Endothelial cell of umbilical vein (primary cell): ENCODE data around the gene UBE2Q1. TPM values are rescaled to one million over a fixed set of nuclear protein-coding genes. Genes with fewer than 3 reads are reported as not detected.
A peak's percentile ranks its signal among the peaks of the same experiment; 100 is the strongest.

Source experiments
- BruUV-seq: library from RNA; stranded (reverse); fragments of 400-500 nt; replicated peaks from 2 replicates; lab custom pipeline; 2021; lab: Mats Ljungman, UMichigan
- CTCF ChIA-PET: fragments of 300-600, 350-600 bp; sonication (Branson Sonifier 250); formaldehyde crosslinking; loops from one replicate; lab custom pipeline; 2021; ENCODE audit warnings: antibody characterized with exemption, inconsistent platforms; lab: Charles Lee
- POLR2A ChIA-PET: fragments of 300-600, 350-600 bp; sonication (Branson Sonifier 250); formaldehyde crosslinking; loops from one replicate; lab custom pipeline; 2021; ENCODE audit warnings: antibody characterized with exemption, inconsistent platforms; lab: Charles Lee
- DNase-seq: peaks from one replicate; pipeline ENCODE4 v3.0.0-alpha.2; 2011; ENCODE audit warnings: low read depth, low spot score
- FAIRE-seq: peaks from 2 replicates; lab custom pipeline; 2011; peaks lifted over from hg19 to GRCh38; lab: Jason Lieb, UNC
- H2AFZ ChIP-seq: 2 replicates; pipeline ENCODE4 v1.6.0; 2012; ENCODE audit warnings: low read depth, low read length, control low read depth, inconsistent platforms
- H3K27ac ChIP-seq: 2 replicates; pipeline ENCODE4 v1.5.1; 2011; ENCODE audit warnings: low read depth, mild to moderate bottlenecking, control low read depth, low read length, moderate library complexity; ENCODE audit not compliant: insufficient read depth
- H3K27me3 ChIP-seq, 2 experiments: 2 replicates each; pipeline versions ENCODE4 v1.6.0 to v1.6.1; 2011; ENCODE audit warnings: low read length in 2 of 2, mixed read lengths in 1 of 2; ENCODE audit not compliant: control insufficient read depth in 2 of 2, insufficient read depth in 2 of 2
- H3K36me3 ChIP-seq, 2 experiments: 2 replicates in 1 of 2; 3 replicates in 1 of 2; pipeline ENCODE4 v1.5.1; 2011; ENCODE audit warnings: low read length in 2 of 2, mild to moderate bottlenecking in 1 of 2, moderate library complexity in 1 of 2; ENCODE audit not compliant: control insufficient read depth in 2 of 2, insufficient read depth in 2 of 2; ENCODE audit errors: extremely low read depth in 1 of 2
- H3K4me1 ChIP-seq: 3 replicates; pipeline ENCODE4 v1.5.1; 2011; ENCODE audit warnings: mild to moderate bottlenecking, low read length; ENCODE audit not compliant: control insufficient read depth, insufficient read depth; ENCODE audit errors: extremely low read depth
- H3K4me2 ChIP-seq: 2 replicates; pipeline ENCODE4 v1.6.1; 2011; ENCODE audit warnings: low read length, control low read depth, mixed read lengths; ENCODE audit not compliant: insufficient read depth
- H3K4me3 ChIP-seq, 3 experiments: fragments of 200-600 bp in 1 of 3; sonication (generic), shearing (Covaris generic) in 1 of 3; replicated peaks in 1 of 3; 2 replicates each; pipeline ENCODE4 v1.5.1; 2011 to 2016; ENCODE audit warnings: control low read depth in 3 of 3, low read length in 3 of 3, mild to moderate bottlenecking in 2 of 3, inconsistent platforms in 1 of 3, low read depth in 1 of 3, moderate library complexity in 1 of 3; ENCODE audit not compliant: insufficient read depth in 1 of 3
- H3K79me2 ChIP-seq: 2 replicates; pipeline ENCODE4 v1.6.0; 2012; ENCODE audit warnings: low read length, inconsistent platforms; ENCODE audit not compliant: control insufficient read depth, insufficient read depth
- H3K9ac ChIP-seq: replicated peaks from 2 replicates; pipeline ENCODE3; 2011; ENCODE audit warnings: low read length, control low read depth; ENCODE audit not compliant: insufficient read depth; ENCODE audit errors: extremely low read depth
- H3K9me1 ChIP-seq: replicated peaks from 3 replicates; pipeline ENCODE4 v1.6.0; 2011; ENCODE audit warnings: mild to moderate bottlenecking, low read length; ENCODE audit not compliant: control insufficient read depth, insufficient read depth; ENCODE audit errors: extremely low read depth
- H3K9me3 ChIP-seq: replicated peaks from 2 replicates; pipeline ENCODE4 v1.5.1; 2012; ENCODE audit warnings: low read length, inconsistent platforms; ENCODE audit not compliant: control insufficient read depth, insufficient read depth
- H4K20me1 ChIP-seq: replicated peaks from 2 replicates; pipeline ENCODE3; 2011; ENCODE audit warnings: mild to moderate bottlenecking, low read length; ENCODE audit not compliant: control insufficient read depth, insufficient read depth; ENCODE audit errors: extremely low read depth
- EZH2 ChIP-seq: IDR thresholded peaks from 2 replicates; pipeline ENCODE4 v1.6.1; 2012; ENCODE audit warnings: borderline replicate concordance, low read depth, mild to moderate bottlenecking, moderate library complexity, low read length, inconsistent platforms; ENCODE audit not compliant: severe bottlenecking
- FOS ChIP-seq: IDR thresholded peaks from 2 replicates; pipeline ENCODE4 v1.6.1; 2011; ENCODE audit warnings: mild to moderate bottlenecking, low read length, moderate library complexity, borderline replicate concordance; ENCODE audit not compliant: insufficient read depth
- GATA2 ChIP-seq: IDR thresholded peaks from 2 replicates; pipeline ENCODE4 v1.7.0; 2011; ENCODE audit warnings: low read depth, mild to moderate bottlenecking, moderate library complexity, mixed read lengths, low read length; ENCODE audit not compliant: insufficient read length, insufficient read depth
- JUN ChIP-seq: IDR thresholded peaks from 2 replicates; pipeline ENCODE4 v1.6.1; 2011; ENCODE audit warnings: borderline replicate concordance, low read depth; ENCODE audit not compliant: insufficient read length, insufficient read depth
- MYC ChIP-seq: IDR thresholded peaks from one replicate; pipeline ENCODE4 v1.6.1; 2011; ENCODE audit warnings: mild to moderate bottlenecking, low read depth, low read length
- POLR2A ChIP-seq: IDR thresholded peaks from 2 replicates; pipeline ENCODE4 v1.6.1; 2012; ENCODE audit warnings: low read depth, mild to moderate bottlenecking, control low read depth, low read length
- POLR2AphosphoS5 ChIP-seq: IDR thresholded peaks from 2 replicates; pipeline ENCODE4 v1.6.1; 2012; ENCODE audit warnings: low read depth, mild to moderate bottlenecking, control low read depth, low read length, moderate library complexity; ENCODE audit not compliant: insufficient read depth
- dilution Hi-C: fragments of 300-500 bp; cut with MboI; formaldehyde crosslinking; loops from one replicate; pipeline ENCODE4 v1.15.0; 2019; ENCODE audit warnings: low sequenced_read_pairs; ENCODE audit not compliant: extremely low pct_ligation_motif_present
- intact Hi-C: fragments of 100-400 bp; cut with micrococcal nuclease; formaldehyde crosslinking; loops from one replicate; pipeline ENCODE4 v1.10.0; 2022
- polyA plus RNA-seq, 4 experiments: library from polyadenylated mRNA; depleted of rRNA in 3 of 4; stranded (reverse) in 3 of 4; unstranded in 1 of 4; fragments of >200 nt; gene quantifications; 2 replicates each; pipeline versions ENCODE4 v1.2.1 to v1.2.3, GENCODE V29; 2011 to 2012; ENCODE audit warnings: missing spikeins in 1 of 4
- total RNA-seq: library from RNA; stranded (reverse); gene quantifications from 2 replicates; pipeline ENCODE4 v1.2.3, GENCODE V29; 2021
- TF ChIP-seq, protein P1 (sequence below): IDR thresholded peaks from 2 replicates; pipeline ENCODE4 v1.6.1; 2011; ENCODE audit not compliant: insufficient read depth, insufficient read length
- TF ChIP-seq, protein P2 (sequence below), 2 donors: IDR thresholded peaks; 1 replicate in 1 of 2; 2 replicates in 1 of 2; pipeline ENCODE4 v1.5.1; 2011; ENCODE audit warnings: low read length in 2 of 2, mild to moderate bottlenecking in 2 of 2, moderate library complexity in 2 of 2, control low read depth in 1 of 2, inconsistent platforms in 1 of 2, low read depth in 1 of 2; ENCODE audit not compliant: insufficient read depth in 1 of 2; ENCODE audit errors: extremely low read depth in 1 of 2

Gene UBE2Q1
- total and polyA plus RNA-seq, 2 donors (not counting 3 experiments of a cell fraction or from before 2014, with no cell fraction given) = 16.5 to 85.4 TPM

DNA sequence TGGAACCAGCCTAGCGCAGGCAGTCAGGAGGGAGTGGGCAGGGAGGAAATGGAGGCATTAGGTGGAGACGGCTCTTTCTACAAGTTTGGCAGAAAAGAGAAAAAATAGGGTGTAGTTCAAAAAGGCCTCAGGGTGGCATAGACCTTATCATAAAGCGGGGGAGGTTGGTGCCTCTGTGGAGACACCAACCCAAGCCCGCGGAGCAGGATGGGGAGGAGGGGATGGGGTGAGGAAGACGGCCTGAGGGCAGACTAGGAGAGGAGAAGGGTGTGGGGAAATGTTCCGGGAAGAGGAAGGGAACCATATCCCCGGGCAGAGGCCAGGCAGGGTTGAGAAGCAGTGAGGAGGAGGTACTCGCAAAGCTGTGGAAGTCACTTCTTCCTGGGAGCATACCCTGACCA, 38.9 kb downstream of the UBE2Q1 start:
- no peak for TF ChIP-seq GATA2
- no peak for TF ChIP-seq MYC
- no peak for TF ChIP-seq JUN
- TF ChIP-seq, protein P1, sequence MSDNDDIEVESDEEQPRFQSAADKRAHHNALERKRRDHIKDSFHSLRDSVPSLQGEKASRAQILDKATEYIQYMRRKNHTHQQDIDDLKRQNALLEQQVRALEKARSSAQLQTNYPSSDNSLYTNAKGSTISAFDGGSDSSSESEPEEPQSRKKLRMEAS = no peak
- TF ChIP-seq EZH2 = no peak
- TF ChIP-seq POLR2A = no peak
- no peak for TF ChIP-seq FOS
- TF ChIP-seq POLR2AphosphoS5 = no peak
- TF ChIP-seq, protein P2, sequence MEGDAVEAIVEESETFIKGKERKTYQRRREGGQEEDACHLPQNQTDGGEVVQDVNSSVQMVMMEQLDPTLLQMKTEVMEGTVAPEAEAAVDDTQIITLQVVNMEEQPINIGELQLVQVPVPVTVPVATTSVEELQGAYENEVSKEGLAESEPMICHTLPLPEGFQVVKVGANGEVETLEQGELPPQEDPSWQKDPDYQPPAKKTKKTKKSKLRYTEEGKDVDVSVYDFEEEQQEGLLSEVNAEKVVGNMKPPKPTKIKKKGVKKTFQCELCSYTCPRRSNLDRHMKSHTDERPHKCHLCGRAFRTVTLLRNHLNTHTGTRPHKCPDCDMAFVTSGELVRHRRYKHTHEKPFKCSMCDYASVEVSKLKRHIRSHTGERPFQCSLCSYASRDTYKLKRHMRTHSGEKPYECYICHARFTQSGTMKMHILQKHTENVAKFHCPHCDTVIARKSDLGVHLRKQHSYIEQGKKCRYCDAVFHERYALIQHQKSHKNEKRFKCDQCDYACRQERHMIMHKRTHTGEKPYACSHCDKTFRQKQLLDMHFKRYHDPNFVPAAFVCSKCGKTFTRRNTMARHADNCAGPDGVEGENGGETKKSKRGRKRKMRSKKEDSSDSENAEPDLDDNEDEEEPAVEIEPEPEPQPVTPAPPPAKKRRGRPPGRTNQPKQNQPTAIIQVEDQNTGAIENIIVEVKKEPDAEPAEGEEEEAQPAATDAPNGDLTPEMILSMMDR (IDR thresholded peaks at IDR 0.05; ENCODE audit: extremely low read depth in 1 of 2, insufficient read depth in 1 of 2, low read depth in 1 of 2, low read length in 2 of 2) = no peak
- Histone ChIP-seq H3K9me1 (no peaks in the 10 kb centered on the region), H3K9ac (no peak overlapping the region), H3K27ac (no peak overlapping the region), H3K4me2 (no peak overlapping the region), H3K27me3 (no peaks in the 10 kb centered on the region), H3K4me3 (no peak overlapping the region), H4K20me1 (no peaks in the 10 kb centered on the region), H3K9me3 (no peaks in the 10 kb centered on the region), H2AFZ (peak overlapping the region; percentile 5), H3K79me2 (no peaks in the 10 kb centered on the region), H3K36me3 (no peaks in the 10 kb centered on the region), H3K4me1 (peaks cover 18% of the 10 kb centered on the region)
- DNase-seq (no peak), FAIRE-seq (no peak)
- intact Hi-C loops (no loop called here), dilution Hi-C loops (no loop called here)
- no TSS peak for BruUV-seq
- ChIA-PET CTCF (interaction anchor here (1.0 to 2.5 kb wide), 3 partner anchors 17 to 39 kb away, joined by 3 to 18 read pairs (median 5); no protein-coding TSS in a partner anchor), POLR2A (no interaction called here)
